ENCODE measurements around the gene PPP2R5D.
"Not testable (repeated sequence)": the region's sequence is repeated elsewhere in the genome, so short reads cannot be mapped to it uniquely, and the experiment has no call there.

PPP2R5D gene

DNA sequence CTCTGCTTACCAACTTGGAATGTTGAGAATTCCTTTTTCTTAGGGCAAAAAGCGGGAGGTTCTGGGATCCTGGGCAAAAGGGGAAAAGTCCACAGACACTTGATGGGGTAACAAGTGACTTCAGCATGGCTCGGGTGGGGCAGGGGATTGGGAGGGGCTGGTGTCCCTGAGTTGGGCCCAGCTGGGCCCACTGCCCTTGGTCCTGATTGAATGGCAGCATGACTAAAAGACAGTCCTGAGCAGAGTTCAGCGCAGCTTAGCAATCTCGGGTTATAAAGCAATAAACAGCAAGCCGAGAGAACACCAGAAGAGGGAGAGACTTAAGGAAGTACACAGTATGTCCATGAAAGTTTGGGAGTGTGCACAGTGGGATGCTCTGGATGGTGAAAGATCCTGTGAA lies 5.6 kb downstream of the PPP2R5D start:
- H3K9ac ChIP-seq (ENCODE audit: low read length): no peak overlapping the region
- H3K27ac ChIP-seq (ENCODE audit: low read depth, low read length, poor library complexity, severe bottlenecking): no peak overlapping the region
- H3K9me3 ChIP-seq (ENCODE audit: low read length): no peaks in the 10 kb centered on the region
- no peak overlapping the region for H2AFZ ChIP-seq (ENCODE audit: low read length)
- no peak overlapping the region for H3K4me2 ChIP-seq (ENCODE audit: low read length)
- peaks cover 27% of the 10 kb centered on the region for H3K4me1 ChIP-seq (ENCODE audit: insufficient read depth, low read length, severe bottlenecking)
- no peak overlapping the region for H3K4me3 ChIP-seq (ENCODE audit: low read depth, low read length, poor library complexity, severe bottlenecking)
- H3F3A ChIP-seq (ENCODE audit: insufficient read depth, low read length): no peaks in the 10 kb centered on the region
- H3K79me2 ChIP-seq (ENCODE audit: insufficient read depth, low read length): peaks cover 6% of the 10 kb centered on the region
- H4K20me1 ChIP-seq (ENCODE audit: insufficient read depth, low read length): no peaks in the 10 kb centered on the region
- TF ChIP-seq CTCF (IDR thresholded peaks at IDR 0.05; ENCODE audit: low read length) (no peak), EZH2 (IDR thresholded peaks at IDR 0.05; ENCODE audit: borderline replicate concordance, low read length) (no peak)
- H3K36me3 ChIP-seq (ENCODE audit: insufficient read depth, low read length): peaks cover 47% of the 10 kb centered on the region
- H3K9me2 ChIP-seq (ENCODE audit: low read depth, low read length): no peaks in the 10 kb centered on the region
- no peaks in the 10 kb centered on the region for H3K27me3 ChIP-seq (ENCODE audit: insufficient read depth, low read length)

DNA sequence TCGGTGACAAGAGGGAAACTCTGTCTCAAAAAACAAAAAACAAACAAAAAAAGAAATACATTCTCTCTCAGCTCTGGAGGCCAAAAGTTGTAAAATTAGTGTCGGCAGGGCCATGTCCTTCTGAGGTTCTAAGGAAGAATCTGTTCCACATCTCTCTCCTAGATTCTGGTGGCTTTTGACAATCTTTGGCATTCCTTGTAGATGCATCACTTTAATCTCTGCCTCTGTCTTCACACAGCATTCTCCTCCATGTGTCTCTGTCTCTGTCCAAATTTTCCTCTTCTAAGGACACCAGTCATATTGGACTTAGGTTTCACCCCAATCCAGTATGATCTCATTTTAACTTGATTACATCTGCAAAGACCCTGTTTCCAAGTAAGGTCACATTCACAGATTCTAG lies 9.1 kb downstream of the PPP2R5D start:
- Histone ChIP-seq H3K79me2 (ENCODE audit: insufficient read depth, low read length) (no peaks in the 10 kb centered on the region), H3K36me3 (ENCODE audit: insufficient read depth, low read length) (peaks cover 40% of the 10 kb centered on the region), H3K9me3 (ENCODE audit: low read length) (no peaks in the 10 kb centered on the region), H3K27ac (ENCODE audit: low read depth, low read length, poor library complexity, severe bottlenecking) (no peak overlapping the region), H3K9ac (ENCODE audit: low read length) (no peak overlapping the region), H3K4me2 (ENCODE audit: low read length) (no peak overlapping the region), H3K4me3 (ENCODE audit: low read depth, low read length, poor library complexity, severe bottlenecking) (no peak overlapping the region), H3K4me1 (ENCODE audit: insufficient read depth, low read length, severe bottlenecking) (peaks cover 10% of the 10 kb centered on the region), H3K9me2 (ENCODE audit: low read depth, low read length) (no peaks in the 10 kb centered on the region), H4K20me1 (ENCODE audit: insufficient read depth, low read length) (no peaks in the 10 kb centered on the region), H3K27me3 (ENCODE audit: insufficient read depth, low read length) (no peaks in the 10 kb centered on the region), H2AFZ (ENCODE audit: low read length) (no peak overlapping the region), H3F3A (ENCODE audit: insufficient read depth, low read length) (no peaks in the 10 kb centered on the region)
- TF ChIP-seq EZH2 (IDR thresholded peaks at IDR 0.05; ENCODE audit: borderline replicate concordance, low read length) (no peak), CTCF (IDR thresholded peaks at IDR 0.05; ENCODE audit: low read length) (no peak)

- no peaks in the 10 kb centered on the region for H3K9me3 ChIP-seq (ENCODE audit: low read length)
- H3F3A ChIP-seq (ENCODE audit: insufficient read depth, low read length): no peaks in the 10 kb centered on the region
- H3K27me3 ChIP-seq (ENCODE audit: insufficient read depth, low read length): no peaks in the 10 kb centered on the region
- TF ChIP-seq EZH2 (IDR thresholded peaks at IDR 0.05; ENCODE audit: borderline replicate concordance, low read length) (no peak), CTCF (IDR thresholded peaks at IDR 0.05; ENCODE audit: low read length) (no peak)
- H3K4me2 ChIP-seq (ENCODE audit: low read length): no peak overlapping the region
- peaks cover 10% of the 10 kb centered on the region for H3K4me1 ChIP-seq (ENCODE audit: insufficient read depth, low read length, severe bottlenecking)
- no peaks in the 10 kb centered on the region for H3K9me2 ChIP-seq (ENCODE audit: low read depth, low read length)
- no peak overlapping the region for H3K4me3 ChIP-seq (ENCODE audit: low read depth, low read length, poor library complexity, severe bottlenecking)
- no peaks in the 10 kb centered on the region for H3K79me2 ChIP-seq (ENCODE audit: insufficient read depth, low read length)
- no peak overlapping the region for H3K9ac ChIP-seq (ENCODE audit: low read length)
- H3K27ac ChIP-seq (ENCODE audit: low read depth, low read length, poor library complexity, severe bottlenecking): no peak overlapping the region
- no peak overlapping the region for H2AFZ ChIP-seq (ENCODE audit: low read length)
- H4K20me1 ChIP-seq (ENCODE audit: insufficient read depth, low read length): no peaks in the 10 kb centered on the region
- H3K36me3 ChIP-seq (ENCODE audit: insufficient read depth, low read length): peaks cover 21% of the 10 kb centered on the region; the same call in 1 of the 2 replicates
These were observed 12.1 kb downstream of the PPP2R5D start for GRCh38 chr6:42996513-42996912.

GRCh38 chr6:42998205-42998604 lies 13.8 kb downstream of the PPP2R5D start:
- not testable (repeated sequence) for H3K9ac ChIP-seq (ENCODE audit: low read length); H3K9me3 ChIP-seq (ENCODE audit: low read length); H2AFZ ChIP-seq (ENCODE audit: low read length); H3K4me3 ChIP-seq (ENCODE audit: low read depth, low read length, poor library complexity, severe bottlenecking); H3K4me1 ChIP-seq (ENCODE audit: insufficient read depth, low read length, severe bottlenecking); H4K20me1 ChIP-seq (ENCODE audit: insufficient read depth, low read length); H3K27me3 ChIP-seq (ENCODE audit: insufficient read depth, low read length); H3K79me2 ChIP-seq (ENCODE audit: insufficient read depth, low read length); H3F3A ChIP-seq (ENCODE audit: insufficient read depth, low read length); H3K27ac ChIP-seq (ENCODE audit: low read depth, low read length, poor library complexity, severe bottlenecking); H3K4me2 ChIP-seq (ENCODE audit: low read length); H3K9me2 ChIP-seq (ENCODE audit: low read depth, low read length)
- H3K36me3 ChIP-seq (ENCODE audit: insufficient read depth, low read length): peaks cover 16% of the 10 kb centered on the region; the same call in 1 of the 2 replicates

All from OCI-LY1 (cell line).